T-cell (primary cell): Measurements from ENCODE around the gene SAMD13. TPM values are rescaled to one million over a fixed set of nuclear protein-coding genes. Genes with fewer than 3 reads are reported as not detected.

Source experiments
- ATAC-seq, 4 experiments: fragments of 200-7000 bp in 3 of 4; fragments of 150-1000 bp in 1 of 4; cut with Tn5 transposase; replicated peaks in 1 of 4; 1 replicate in 3 of 4; 2 replicates in 1 of 4; pipeline ENCODE4 v1.10.0; 2021; ENCODE audit warnings: moderate library complexity in 3 of 4, mild to moderate bottlenecking in 2 of 4, moderate number of reproducible peaks in 1 of 4
- CTCF ChIA-PET, 2 donors: fragments of 300-600 bp; sonication (Branson Sonifier 250); formaldehyde crosslinking; loops; one replicate each; lab custom pipeline; 2022; ENCODE audit warnings: antibody characterized with exemption in 2 of 2; lab: Charles Lee
- POLR2A ChIA-PET, 2 donors: fragments of 300-600 bp; sonication (Branson Sonifier 250); formaldehyde crosslinking; loops; one replicate each; lab custom pipeline; 2022; ENCODE audit warnings: antibody characterized with exemption in 2 of 2; lab: Charles Lee
- DNase-seq, 35 experiments: peaks; one replicate each; pipeline versions ENCODE4 v3.0.0 to v3.0.0-alpha.2; 2013 to 2023
- H3K27ac ChIP-seq: one replicate; pipeline ENCODE4 v1.5.1; 2013; ENCODE audit warnings: low read length
- H3K27me3 ChIP-seq, 2 experiments: replicated peaks in 1 of 2; 1 replicate in 1 of 2; 2 replicates in 1 of 2; pipeline versions ENCODE4 v1.6.1 to v1.7.0; 2013; ENCODE audit warnings: low read length in 1 of 2, mixed read lengths in 1 of 2; ENCODE audit not compliant: control insufficient read depth in 2 of 2, insufficient read depth in 2 of 2; ENCODE audit errors: extremely low read depth in 1 of 2
- H3K36me3 ChIP-seq, 2 donors: 1 replicate in 1 of 2; 2 replicates in 1 of 2; pipeline versions ENCODE4 v1.6.1 to v1.7.0; 2013; ENCODE audit warnings: low read length in 1 of 2; ENCODE audit not compliant: control insufficient read depth in 2 of 2, insufficient read depth in 1 of 2; ENCODE audit errors: extremely low read depth in 1 of 2
- H3K4me1 ChIP-seq, 2 experiments: 1 replicate in 1 of 2; 2 replicates in 1 of 2; pipeline versions ENCODE4 v1.6.1 to v1.7.0; 2013; ENCODE audit warnings: low read length in 2 of 2, mixed read lengths in 1 of 2; ENCODE audit not compliant: insufficient read depth in 2 of 2, control insufficient read depth in 1 of 2; ENCODE audit errors: extremely low read depth in 1 of 2
- H3K4me3 ChIP-seq, 2 donors: 1 replicate in 1 of 2; 2 replicates in 1 of 2; pipeline versions ENCODE4 v1.5.1 to v1.7.0; 2013; ENCODE audit warnings: mild to moderate bottlenecking in 2 of 2, low read length in 1 of 2, moderate library complexity in 1 of 2; ENCODE audit not compliant: control insufficient read depth in 1 of 2; ENCODE audit errors: extremely low read depth in 1 of 2
- H3K9me3 ChIP-seq: 2 replicates; pipeline ENCODE4 v1.7.0; 2013
- H3K27ac Mint-ChIP-seq, 2 donors: one replicate each; pipeline ENCODE4 v1.8.0; 2020 to 2021; ENCODE audit warnings: mild to moderate bottlenecking in 2 of 2, mixed read lengths in 2 of 2
- H3K27me3 Mint-ChIP-seq, 2 donors: one replicate each; pipeline ENCODE4 v1.8.0; 2021 to 2022; ENCODE audit warnings: mixed read lengths in 2 of 2
- H3K36me3 Mint-ChIP-seq: one replicate; pipeline ENCODE4 v1.8.0; 2021; ENCODE audit warnings: mixed read lengths
- H3K4me1 Mint-ChIP-seq, 3 donors: one replicate each; pipeline ENCODE4 v1.8.0; 2020 to 2022; ENCODE audit warnings: mixed read lengths in 3 of 3, mild to moderate bottlenecking in 1 of 3
- H3K4me3 Mint-ChIP-seq, 3 donors: one replicate each; pipeline ENCODE4 v1.8.0; 2020 to 2022; ENCODE audit warnings: mild to moderate bottlenecking in 3 of 3, mixed read lengths in 3 of 3, moderate library complexity in 3 of 3
- H3K9me3 Mint-ChIP-seq, 3 donors: one replicate each; pipeline ENCODE4 v1.8.0; 2020 to 2022; ENCODE audit warnings: mixed read lengths in 3 of 3
- WGBS: methylation state at CpG from one replicate; pipeline ENCODE4 v1.1.5; 2013; ENCODE audit warnings: missing lambda C conversion rate; ENCODE audit not compliant: insufficient coverage; 5-methylcytosine and 5-hydroxymethylcytosine counted together
- total RNA-seq, 35 experiments: library from RNA in 6 of 35; stranded (reverse) in 6 of 35; fragments of 120-200 nt in 1 of 35; gene quantifications; one replicate each; pipeline versions ENCODE4 v1.2.1 to v1.2.4 and lab custom pipeline; 2013 to 2026

Gene SAMD13, protein sequence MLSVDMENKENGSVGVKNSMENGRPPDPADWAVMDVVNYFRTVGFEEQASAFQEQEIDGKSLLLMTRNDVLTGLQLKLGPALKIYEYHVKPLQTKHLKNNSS
- total RNA-seq: under 1 TPM in 1 of 5 donors, not detected in 4; 0.30 TPM
- 0.50 TPM for total RNA-seq (2013)
- total RNA-seq (lab: John Stamatoyannopoulos, UW): 0 to 0.76 (median 0.16) reads per million in 29 experiments

DNA sequence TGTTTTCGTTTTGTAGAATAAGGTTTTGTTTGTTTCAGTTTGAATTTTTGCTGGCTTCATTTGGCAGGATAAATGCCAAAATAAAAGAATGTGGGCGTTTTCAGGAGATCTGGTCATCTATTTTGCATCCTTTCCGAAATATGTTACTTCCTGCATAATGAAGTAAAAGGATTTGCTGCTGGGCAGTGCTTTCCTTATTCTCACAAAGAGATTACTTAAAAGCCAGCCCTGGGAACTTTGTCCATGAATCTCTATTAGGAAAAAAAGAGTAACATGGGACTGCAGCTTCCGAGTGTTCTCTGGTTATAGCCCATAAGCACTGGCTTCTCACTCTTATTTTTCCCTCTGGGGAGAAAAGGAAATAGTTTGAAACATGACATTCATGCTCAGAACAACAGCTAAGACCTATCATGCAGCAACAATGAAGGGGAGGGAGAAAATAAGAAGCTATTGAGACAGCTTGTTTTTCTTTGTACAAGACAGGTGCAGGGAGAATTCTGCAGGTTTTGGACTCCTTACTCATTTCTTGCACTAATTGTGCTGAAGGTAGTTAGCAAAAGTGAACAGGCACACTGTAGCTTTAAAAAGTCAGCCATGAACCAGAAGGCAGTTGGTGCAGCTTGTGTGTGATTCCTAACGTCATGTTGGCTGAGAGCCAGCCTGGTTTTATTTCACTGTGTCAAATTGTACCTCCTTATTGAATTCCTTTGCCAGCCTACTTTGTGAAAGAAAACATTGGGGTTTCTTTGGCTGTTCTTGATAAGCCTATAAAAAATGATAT, at the start of gene SAMD13:
Gene SAMD13 (plus strand): TSS at position 705 of the 781 bp plus-strand sequence. CDS start 1,527 bp downstream, outside the sequence.
- Histone ChIP-seq H3K4me3 (peak within 1 kb of the TSS in 1 of 2 donors; percentile 53), H3K27ac (no peak within 1 kb of the TSS), H3K4me1 (peaks cover 9 to 27% of the 10 kb centered on the region in 2 experiments), H3K27me3 (peaks cover 0 to 12% of the 10 kb centered on the region in 2 experiments), H3K36me3 (no peaks in the 10 kb centered on the region), H3K9me3 (no peaks in the 10 kb centered on the region)
- ChIA-PET CTCF (interaction anchor here (0.5 to 1.0 kb wide), 3 partner anchors 134 to 982 kb away, joined by 3 to 4 read pairs (median 3); no protein-coding TSS in a partner anchor), POLR2A (interaction anchor here in 1 of 2 donors (0.7 to 1.0 kb wide), 2 partner anchors 139 to 157 kb away, joined by 3 read pairs; partner anchors contain the start of gene PRKACB)
- H3K4me3 Mint-ChIP-seq: peak within 1 kb of the TSS; percentile 64 to 71 (median 70)
- peaks cover 35 to 41% (median 38%) of the 10 kb centered on the region in 3 donors for H3K4me1 Mint-ChIP-seq
- H3K9me3 Mint-ChIP-seq: no peaks in the 10 kb centered on the region
- H3K27me3 Mint-ChIP-seq: peaks cover 0 to 20% of the 10 kb centered on the region in 2 donors
- DNase-seq: peak in 34 of 35 experiments; percentile 13 to 79 (median 50)
- peak within 1 kb of the TSS; percentile 76 to 85 for H3K27ac Mint-ChIP-seq
- ATAC-seq: peak; percentile 28 to 60 (median 32)
- no peaks in the 10 kb centered on the region for H3K36me3 Mint-ChIP-seq
- WGBS: 10% methylated on average over 2 of the region's 5 CpGs

GRCh38 chr1:84253036-84253435, 48.5 kb upstream of the SAMD13 start:
- no peaks in the 10 kb centered on the region for H3K27me3 ChIP-seq
- ChIA-PET CTCF (no interaction called here), POLR2A (no interaction called here)
- H3K4me1 ChIP-seq: no peaks in the 10 kb centered on the region
- ATAC-seq (no peak), DNase-seq (no peak)
- H3K9me3 Mint-ChIP-seq: peaks cover 4 to 27% (median 10%) of the 10 kb centered on the region in 3 donors
- H3K4me1 Mint-ChIP-seq: no peaks in the 10 kb centered on the region
- no peaks in the 10 kb centered on the region for H3K27me3 Mint-ChIP-seq
- H3K36me3 Mint-ChIP-seq: peaks cover 2% of the 10 kb centered on the region
- H3K27ac ChIP-seq: no peak overlapping the region
- no peak overlapping the region for H3K4me3 Mint-ChIP-seq
- no CpG with 5 or more reads among the region's 2 CpGs for WGBS
- no peaks in the 10 kb centered on the region for H3K9me3 ChIP-seq
- H3K36me3 ChIP-seq: no peaks in the 10 kb centered on the region
- no peak overlapping the region for H3K27ac Mint-ChIP-seq
- H3K4me3 ChIP-seq: no peak overlapping the region

DNA sequence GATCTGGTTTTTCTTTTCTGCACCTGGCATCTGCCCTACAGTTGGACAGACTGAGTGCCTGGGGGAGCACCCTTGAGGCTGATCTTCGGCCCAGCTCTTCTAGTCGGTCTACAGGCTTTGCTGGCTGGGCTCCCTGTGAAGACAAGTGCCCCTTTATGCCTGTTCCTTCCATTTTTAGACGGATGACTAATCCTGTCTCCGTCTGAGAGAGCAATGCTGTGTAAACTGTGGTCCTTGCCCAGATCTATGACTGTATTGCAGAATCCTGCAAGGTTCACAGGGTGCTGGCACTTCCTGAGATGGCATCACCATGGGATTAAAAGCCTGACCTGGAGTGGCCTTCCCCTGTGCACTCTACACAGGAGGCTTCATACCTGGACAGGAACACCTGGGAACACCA, 47.6 kb upstream of the SAMD13 start:
- Mint-ChIP-seq H3K27ac (no peak overlapping the region), H3K9me3 (peaks cover 4 to 27% (median 10%) of the 10 kb centered on the region in 3 donors), H3K36me3 (peaks cover 2% of the 10 kb centered on the region), H3K27me3 (no peaks in the 10 kb centered on the region), H3K4me1 (no peaks in the 10 kb centered on the region), H3K4me3 (no peak overlapping the region)
- Histone ChIP-seq H3K4me3 (no peak overlapping the region), H3K27me3 (no peaks in the 10 kb centered on the region), H3K9me3 (no peaks in the 10 kb centered on the region), H3K36me3 (no peaks in the 10 kb centered on the region), H3K27ac (no peak overlapping the region), H3K4me1 (no peaks in the 10 kb centered on the region)
- ChIA-PET CTCF (no interaction called here), POLR2A (no interaction called here)
- ATAC-seq (no peak), DNase-seq (no peak)
- WGBS: 92% methylated on average over 4 of the region's 4 CpGs

DNA sequence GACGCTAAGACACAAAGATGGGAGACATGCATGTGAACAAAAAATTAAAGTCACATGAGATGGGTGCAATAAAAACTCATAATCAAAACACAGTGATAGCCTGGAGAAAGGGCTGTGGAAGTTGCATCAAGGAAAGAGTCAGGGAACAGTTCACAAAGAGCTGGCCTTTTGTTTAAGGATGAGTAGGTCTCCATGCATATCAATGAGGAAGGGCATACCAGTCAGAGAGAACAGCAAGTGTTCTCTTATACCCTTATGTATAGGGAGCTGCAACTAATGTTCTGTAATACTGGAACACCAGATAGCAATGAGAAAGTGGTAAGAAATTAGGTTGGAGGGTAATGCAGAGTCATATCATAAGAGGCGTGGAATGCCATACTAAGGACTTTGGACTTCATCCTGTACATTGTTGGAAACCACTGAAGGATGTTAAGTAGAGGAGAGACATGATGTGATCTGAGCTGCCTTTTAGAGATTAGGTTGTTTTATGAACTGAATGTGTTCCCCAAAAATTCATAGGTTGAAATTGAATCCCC, 46.7 kb upstream of the SAMD13 start:
- Mint-ChIP-seq H3K36me3 (peaks cover 2% of the 10 kb centered on the region), H3K4me3 (no peak overlapping the region), H3K27ac (no peak overlapping the region), H3K4me1 (no peaks in the 10 kb centered on the region), H3K9me3 (peaks cover 4 to 23% (median 10%) of the 10 kb centered on the region in 3 donors), H3K27me3 (no peaks in the 10 kb centered on the region)
- Histone ChIP-seq H3K4me3 (no peak overlapping the region), H3K4me1 (no peaks in the 10 kb centered on the region), H3K27ac (no peak overlapping the region), H3K9me3 (no peaks in the 10 kb centered on the region), H3K36me3 (no peaks in the 10 kb centered on the region), H3K27me3 (no peaks in the 10 kb centered on the region)
- ATAC-seq (no peak), DNase-seq (no peak)
- POLR2A ChIA-PET: interaction anchor here in 1 of 2 donors (0.5 kb wide), 1 partner anchor 742 kb away, joined by 3 read pairs; no protein-coding TSS in a partner anchor
- WGBS: 80% methylated on average over 1 of the region's 2 CpGs
- CTCF ChIA-PET: interaction anchor here in 1 of 2 donors (0.5 kb wide), 1 partner anchor 245 kb away, joined by 5 read pairs; no protein-coding TSS in a partner anchor

DNA sequence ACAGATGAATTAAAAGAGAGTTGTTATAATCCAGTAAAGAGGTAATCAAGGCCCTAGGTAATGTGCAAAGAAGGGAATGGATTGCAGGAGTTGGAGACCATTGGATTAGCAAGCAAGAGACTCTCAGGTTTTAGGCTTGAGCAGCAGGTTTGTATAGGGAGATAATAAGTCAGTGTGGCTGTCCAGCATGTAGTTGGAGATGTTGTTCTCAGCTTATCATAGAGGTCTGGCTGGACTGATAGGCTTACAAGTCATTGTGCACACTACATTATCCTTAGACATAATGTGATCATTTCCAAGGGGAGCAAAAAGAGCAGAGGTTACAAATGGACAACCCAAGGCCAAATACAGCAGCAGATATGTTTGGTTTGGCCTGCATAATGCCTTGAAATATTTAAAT, 45.9 kb upstream of the SAMD13 start:
- Mint-ChIP-seq H3K4me3 (no peak overlapping the region), H3K9me3 (peaks cover 4 to 15% (median 8%) of the 10 kb centered on the region in 3 donors), H3K27me3 (no peaks in the 10 kb centered on the region), H3K27ac (no peak overlapping the region), H3K4me1 (no peaks in the 10 kb centered on the region), H3K36me3 (peaks cover 2% of the 10 kb centered on the region)
- no peak for DNase-seq
- Histone ChIP-seq H3K27ac (no peak overlapping the region), H3K9me3 (no peaks in the 10 kb centered on the region), H3K4me1 (no peaks in the 10 kb centered on the region), H3K36me3 (no peaks in the 10 kb centered on the region), H3K27me3 (no peaks in the 10 kb centered on the region), H3K4me3 (no peak overlapping the region)
- no peak for ATAC-seq
- POLR2A ChIA-PET: no interaction called here
- CTCF ChIA-PET: interaction anchor here in 1 of 2 donors (0.5 kb wide), 1 partner anchor 244 kb away, joined by 5 read pairs; no protein-coding TSS in a partner anchor

DNA sequence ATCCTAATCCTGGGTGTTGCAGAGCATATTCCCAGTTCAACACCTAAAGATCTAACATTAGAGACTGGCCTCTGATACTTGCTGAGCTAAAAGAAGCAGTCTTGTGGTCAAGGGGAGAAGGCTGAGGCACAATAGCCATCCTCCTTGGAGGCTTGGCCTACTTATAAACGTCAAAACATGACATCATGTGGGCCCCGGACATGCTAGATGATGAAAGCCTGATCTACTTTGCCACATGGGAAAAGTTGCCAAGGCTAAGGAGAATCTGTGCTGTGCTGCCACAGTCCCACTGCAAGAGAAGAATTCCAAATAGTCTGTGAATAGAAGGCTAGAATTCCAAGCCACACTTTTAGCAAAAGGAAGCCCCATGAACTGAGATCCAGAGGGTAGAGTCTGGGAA, 43.9 kb upstream of the SAMD13 start:
- Histone ChIP-seq H3K4me3 (no peak overlapping the region), H3K36me3 (no peaks in the 10 kb centered on the region), H3K4me1 (no peaks in the 10 kb centered on the region), H3K27ac (no peak overlapping the region), H3K27me3 (no peaks in the 10 kb centered on the region), H3K9me3 (no peaks in the 10 kb centered on the region)
- WGBS: 90% methylated on average over 2 of the region's 2 CpGs
- Mint-ChIP-seq H3K4me3 (no peak overlapping the region), H3K4me1 (no peaks in the 10 kb centered on the region), H3K9me3 (no peaks in the 10 kb centered on the region), H3K27ac (no peak overlapping the region), H3K36me3 (no peaks in the 10 kb centered on the region), H3K27me3 (no peaks in the 10 kb centered on the region)
- CTCF ChIA-PET: no interaction called here
- no peak for DNase-seq
- POLR2A ChIA-PET: no interaction called here
- ATAC-seq: no peak
